ENCODE data around the gene PREB.
A peak's percentile ranks its signal among the peaks of the same experiment; 100 is the strongest.
"Not testable (repeated sequence)": the region's sequence is repeated elsewhere in the genome, so short reads cannot be mapped to it uniquely, and the experiment has no call there.

The PREB gene

GRCh38 chr2:27125104-27125503, 9.3 kb downstream of the PREB start:
- no peak for DNase-seq (ENCODE audit: low spot score)

GRCh38 chr2:27123302-27124150, 10.9 kb downstream of the PREB start, which contains the start of gene ABHD1:
TSS of gene ABHD1 (plus strand) at chr2:27123815. CDS start at chr2:27123949, 134 bp downstream.
- DNase-seq (ENCODE audit: low spot score), result peak; percentile 80

GRCh38 chr2:27122791-27123190, 11.6 kb downstream of the PREB start:
- no peak for DNase-seq (ENCODE audit: low spot score)

- no peak for DNase-seq (ENCODE audit: low spot score)
These were observed 12.5 kb downstream of the PREB start for GRCh38 chr2:27121906-27122305.

- not testable (repeated sequence) for DNase-seq (ENCODE audit: low spot score)
These were observed 15.1 kb downstream of the PREB start for GRCh38 chr2:27119330-27119670.

- DNase-seq (ENCODE audit: low spot score), result peak; percentile 71
These were observed 15.7 kb downstream of the PREB start, which contains the start of gene CGREF1 for GRCh38 chr2:27118525-27119329. TSS of gene CGREF1 (minus strand) at chr2:27119128. CDS start at chr2:27104366, 14,762 bp downstream.

- DNase-seq (ENCODE audit: low spot score), result no peak
These were observed 16.4 kb downstream of the PREB start for GRCh38 chr2:27117995-27118524.

- no peak for DNase-seq (ENCODE audit: low spot score)
These were observed 18.9 kb downstream of the PREB start for GRCh38 chr2:27115519-27115918.

GRCh38 chr2:27111392-27112078, 22.9 kb downstream of the PREB start:
- DNase-seq (ENCODE audit: low spot score), result not testable (repeated sequence)

- DNase-seq (ENCODE audit: low spot score), result not testable (repeated sequence)
These were observed 23.7 kb downstream of the PREB start for GRCh38 chr2:27110603-27111352.

GRCh38 chr2:27109083-27109482, 25.4 kb downstream of the PREB start:
- no peak for DNase-seq (ENCODE audit: low spot score)

- DNase-seq (ENCODE audit: low spot score), result no peak
These were observed 26.2 kb downstream of the PREB start for GRCh38 chr2:27108221-27108620.

- no peak for DNase-seq (ENCODE audit: low spot score)
These were observed 28.5 kb downstream of the PREB start for GRCh38 chr2:27105981-27106380.

- no peak for DNase-seq (ENCODE audit: low spot score)
These were observed 32.1 kb downstream of the PREB start for GRCh38 chr2:27102329-27102728.

GRCh38 chr2:27100036-27100435, 34.4 kb downstream of the PREB start:
- DNase-seq (ENCODE audit: low spot score), result no peak

- no peak for DNase-seq (ENCODE audit: low spot score)
These were observed 35.0 kb downstream of the PREB start for GRCh38 chr2:27099334-27099955.

- no peak for DNase-seq (ENCODE audit: low spot score)
These were observed 37.1 kb downstream of the PREB start for GRCh38 chr2:27097341-27097740.

GRCh38 chr2:27096748-27097297, 37.6 kb downstream of the PREB start:
- no peak for DNase-seq (ENCODE audit: low spot score)

GRCh38 chr2:27095745-27096651, 38.4 kb downstream of the PREB start:
- DNase-seq (ENCODE audit: low spot score), result peak; percentile 76

GRCh38 chr2:27095427-27095744, 39.0 kb downstream of the PREB start:
- no peak for DNase-seq (ENCODE audit: low spot score)
